Neuronal stem cell (in vitro differentiated cells): ENCODE measurements around the gene CACNA2D4.

ENCODE experiments used
- DNase-seq: peaks from one replicate; pipeline ENCODE4 v3.0.0-alpha.2; 2013; ENCODE audit warnings: low spot score
- H2AFZ ChIP-seq: one replicate; pipeline ENCODE4 v1.6.1; 2013; ENCODE audit warnings: mild to moderate bottlenecking, low read length, inconsistent platforms
- H2AK5ac ChIP-seq: 2 replicates; pipeline ENCODE4 v1.6.1; 2013; ENCODE audit warnings: low read depth, mild to moderate bottlenecking, inconsistent platforms, low read length, moderate library complexity, mixed read lengths
- H2BK120ac ChIP-seq: 2 replicates; pipeline ENCODE4 v1.6.1; 2013; ENCODE audit warnings: low read depth, mild to moderate bottlenecking, inconsistent platforms, low read length, moderate library complexity, mixed read lengths
- H2BK12ac ChIP-seq: one replicate; pipeline ENCODE4 v1.6.1; 2013; ENCODE audit warnings: low read length, inconsistent platforms
- H2BK15ac ChIP-seq: 2 replicates; pipeline ENCODE4 v1.6.1; 2013; ENCODE audit warnings: mild to moderate bottlenecking, low read length, inconsistent platforms, mixed read lengths
- H2BK5ac ChIP-seq: one replicate; pipeline ENCODE4 v1.6.1; 2013; ENCODE audit warnings: inconsistent platforms, mild to moderate bottlenecking, low read length, moderate library complexity
- H3K14ac ChIP-seq: one replicate; pipeline ENCODE4 v1.6.1; 2013; ENCODE audit warnings: low read length, inconsistent platforms
- H3K18ac ChIP-seq: 2 replicates; pipeline ENCODE4 v1.6.1; 2013; ENCODE audit warnings: low read length, inconsistent platforms
- H3K23ac ChIP-seq: 2 replicates; pipeline ENCODE4 v1.6.1; 2013; ENCODE audit warnings: low read depth, mild to moderate bottlenecking, mixed read lengths, low read length, inconsistent platforms; ENCODE audit not compliant: poor library complexity
- H3K27ac ChIP-seq: replicated peaks from 3 replicates; pipeline ENCODE4 v1.5.1; 2013; ENCODE audit warnings: low read length, inconsistent platforms
- H3K27me3 ChIP-seq, 3 experiments: 2 replicates each; pipeline ENCODE4 v1.6.1; 2013; ENCODE audit warnings: low read length in 3 of 3, mild to moderate bottlenecking in 2 of 3, inconsistent platforms in 1 of 3, low read depth in 1 of 3, mixed read lengths in 1 of 3, moderate library complexity in 1 of 3; ENCODE audit not compliant: control insufficient read depth in 3 of 3, insufficient read depth in 3 of 3
- H3K36me3 ChIP-seq, 2 donors: replicated peaks in 1 of 2; 2 replicates each; pipeline ENCODE4 v1.6.1; 2013; ENCODE audit warnings: low read length in 2 of 2; ENCODE audit not compliant: control insufficient read depth in 2 of 2, insufficient read depth in 2 of 2
- H3K4ac ChIP-seq: 2 replicates; pipeline ENCODE4 v1.6.1; 2013; ENCODE audit warnings: inconsistent platforms, mild to moderate bottlenecking, low read length, moderate library complexity
- H3K4me1 ChIP-seq, 2 donors: 1 replicate in 1 of 2; 2 replicates in 1 of 2; pipeline ENCODE4 v1.6.1; 2013; ENCODE audit warnings: low read length in 2 of 2, low read depth in 1 of 2; ENCODE audit not compliant: control insufficient read depth in 2 of 2, insufficient read depth in 1 of 2
- H3K4me2 ChIP-seq: one replicate; pipeline ENCODE4 v1.6.1; 2013; ENCODE audit warnings: mild to moderate bottlenecking, low read length, inconsistent platforms; ENCODE audit not compliant: insufficient read depth, poor library complexity, severe bottlenecking
- H3K4me3 ChIP-seq, 2 donors: 2 replicates each; pipeline ENCODE4 v1.5.1; 2013; ENCODE audit warnings: low read length in 2 of 2, mild to moderate bottlenecking in 2 of 2, inconsistent platforms in 1 of 2, moderate library complexity in 1 of 2
- H3K79me1 ChIP-seq: one replicate; pipeline ENCODE4 v1.6.1; 2013; ENCODE audit warnings: low read depth, mild to moderate bottlenecking, inconsistent platforms, low read length, moderate library complexity
- H3K9ac ChIP-seq: one replicate; pipeline ENCODE4 v1.6.1; 2013; ENCODE audit warnings: mild to moderate bottlenecking, low read depth, low read length, inconsistent platforms; ENCODE audit not compliant: poor library complexity
- H3K9me3 ChIP-seq, 2 donors: replicated peaks in 1 of 2; 2 replicates each; pipeline versions ENCODE3 to v1.6.1; 2013; ENCODE audit warnings: low read length in 2 of 2, mild to moderate bottlenecking in 2 of 2, inconsistent platforms in 1 of 2, low read depth in 1 of 2, mixed read lengths in 1 of 2, moderate library complexity in 1 of 2; ENCODE audit not compliant: control insufficient read depth in 2 of 2, insufficient read depth in 1 of 2
- H4K8ac ChIP-seq: one replicate; pipeline ENCODE4 v1.6.1; 2013; ENCODE audit warnings: low read depth, mild to moderate bottlenecking, inconsistent platforms, low read length, moderate library complexity
- H4K91ac ChIP-seq: one replicate; pipeline ENCODE4 v1.6.1; 2013; ENCODE audit warnings: low read length, low read depth, mild to moderate bottlenecking, inconsistent platforms; ENCODE audit not compliant: poor library complexity
- WGBS, 2 donors: extraction: QIAGEN DNeasy Blood & Tissue Kit; methylation state at CpG; one replicate each; pipeline ENCODE4 v1.1.7; 2013; ENCODE audit warnings: missing lambda C conversion rate in 2 of 2, mixed read lengths in 1 of 2; ENCODE audit not compliant: insufficient read length in 2 of 2, insufficient replicate concordance in 1 of 2; ENCODE audit errors: extremely low coverage in 2 of 2; 5-methylcytosine and 5-hydroxymethylcytosine counted together

CACNA2D4 gene

DNA sequence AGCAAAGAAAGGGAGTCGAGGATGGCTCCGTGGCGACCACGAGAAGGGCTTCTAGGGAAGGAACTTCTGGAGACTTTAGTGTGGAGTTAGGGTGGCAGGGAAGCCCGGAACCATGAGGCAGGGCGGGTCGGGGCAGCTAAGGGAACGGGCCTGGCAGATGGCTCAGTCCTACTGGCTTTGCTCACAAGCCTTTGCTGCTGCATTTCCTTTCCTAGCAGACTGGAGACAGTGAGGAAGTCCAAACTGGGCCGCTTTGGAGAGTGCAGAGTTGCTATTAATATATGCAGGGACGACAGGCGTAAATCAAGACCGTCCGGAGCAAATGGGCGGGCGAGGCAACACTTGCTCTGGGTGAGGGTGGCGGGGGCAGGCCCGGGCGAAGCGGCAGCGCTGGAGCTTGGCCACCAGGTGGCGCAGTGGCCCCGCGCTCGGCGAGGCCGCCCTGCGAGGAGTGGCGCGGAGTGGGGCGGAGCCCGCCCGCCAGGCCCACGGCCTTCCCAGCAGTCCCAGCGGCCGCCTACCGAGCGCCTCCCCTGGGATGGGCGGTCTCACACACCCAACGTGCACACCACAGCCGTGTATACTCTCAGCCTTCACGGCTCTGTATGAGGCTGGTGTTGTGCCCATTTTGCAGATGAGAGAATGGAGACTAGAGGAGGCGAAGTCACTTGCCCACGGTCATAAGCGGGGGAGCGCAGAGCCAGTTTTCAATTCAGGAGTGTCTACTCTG lies 122.5 kb downstream of the CACNA2D4 start:
- Histone ChIP-seq H3K23ac (peak overlapping the region; percentile 37), H3K4ac (no peak overlapping the region), H3K9ac (peak overlapping the region; percentile 10), H3K27me3 (peaks cover 0 to 12% (median 2%) of the 10 kb centered on the region in 3 experiments), H3K36me3 (no peaks in the 10 kb centered on the region), H4K8ac (no peak overlapping the region), H3K9me3 (no peaks in the 10 kb centered on the region), H3K14ac (peak overlapping the region; percentile 90), H3K79me1 (no peaks in the 10 kb centered on the region), H3K27ac (no peak overlapping the region), H3K4me2 (peak overlapping the region; percentile 67), H3K4me3 (peak overlapping the region in 1 of 2 donors; percentile 44), H2BK15ac (peak overlapping the region; percentile 25), H3K18ac (peak overlapping the region; percentile 94), H3K4me1 (peaks cover 5% of the 10 kb centered on the region in 2 donors), H2BK120ac (peak overlapping the region; percentile 6), H2AK5ac (peak overlapping the region; percentile 85), H2AFZ (peak overlapping the region; percentile 91), H4K91ac (no peak overlapping the region), H2BK5ac (no peak overlapping the region), H2BK12ac (no peak overlapping the region)
- peak; percentile 73 for DNase-seq
- no CpG with 5 or more reads among the region's 45 CpGs for WGBS, 2 donors

DNA sequence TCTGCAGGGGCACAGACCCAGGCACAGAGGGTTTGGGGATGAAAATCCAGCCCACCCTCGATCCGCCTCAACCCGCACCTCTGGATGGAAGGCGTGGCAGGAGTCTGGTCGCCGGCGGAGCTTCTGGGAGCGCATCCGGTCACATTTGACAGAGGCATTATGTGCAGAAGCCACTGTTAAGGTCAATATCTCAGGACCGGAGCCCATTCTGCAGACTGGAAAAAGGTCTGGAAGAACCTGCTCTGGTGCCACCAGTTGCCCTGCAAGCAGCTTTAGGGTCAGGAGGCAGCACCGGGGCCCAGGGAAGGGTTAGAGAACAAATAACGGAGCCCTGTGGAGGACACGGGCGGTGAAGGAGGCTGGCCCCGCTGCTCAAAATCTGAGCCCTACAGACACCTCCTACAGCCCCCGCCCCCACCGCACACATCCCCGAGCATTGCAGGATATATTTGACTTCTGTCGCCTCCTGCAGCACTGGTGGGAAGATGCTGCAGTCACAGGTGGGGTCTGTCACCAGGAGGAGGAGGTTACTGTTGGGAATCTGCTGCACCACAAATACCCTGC lies 123.1 kb downstream of the CACNA2D4 start:
- Histone ChIP-seq H3K14ac (no peak overlapping the region), H3K36me3 (no peaks in the 10 kb centered on the region), H4K91ac (no peak overlapping the region), H3K4ac (no peak overlapping the region), H3K27ac (no peak overlapping the region), H2BK15ac (no peak overlapping the region), H2AFZ (peak overlapping the region; percentile 91), H3K9ac (no peak overlapping the region), H3K4me1 (peaks cover 5% of the 10 kb centered on the region in 2 donors), H2BK120ac (no peak overlapping the region), H2BK5ac (no peak overlapping the region), H3K18ac (no peak overlapping the region), H2AK5ac (no peak overlapping the region), H3K4me3 (no peak overlapping the region), H3K4me2 (no peak overlapping the region), H3K27me3 (peaks cover 0 to 12% (median 2%) of the 10 kb centered on the region in 3 experiments), H3K9me3 (no peaks in the 10 kb centered on the region), H3K23ac (no peak overlapping the region), H2BK12ac (no peak overlapping the region), H4K8ac (no peak overlapping the region), H3K79me1 (no peaks in the 10 kb centered on the region)
- no peak for DNase-seq
- no CpG with 5 or more reads among the region's 19 CpGs for WGBS, 2 donors

DNA sequence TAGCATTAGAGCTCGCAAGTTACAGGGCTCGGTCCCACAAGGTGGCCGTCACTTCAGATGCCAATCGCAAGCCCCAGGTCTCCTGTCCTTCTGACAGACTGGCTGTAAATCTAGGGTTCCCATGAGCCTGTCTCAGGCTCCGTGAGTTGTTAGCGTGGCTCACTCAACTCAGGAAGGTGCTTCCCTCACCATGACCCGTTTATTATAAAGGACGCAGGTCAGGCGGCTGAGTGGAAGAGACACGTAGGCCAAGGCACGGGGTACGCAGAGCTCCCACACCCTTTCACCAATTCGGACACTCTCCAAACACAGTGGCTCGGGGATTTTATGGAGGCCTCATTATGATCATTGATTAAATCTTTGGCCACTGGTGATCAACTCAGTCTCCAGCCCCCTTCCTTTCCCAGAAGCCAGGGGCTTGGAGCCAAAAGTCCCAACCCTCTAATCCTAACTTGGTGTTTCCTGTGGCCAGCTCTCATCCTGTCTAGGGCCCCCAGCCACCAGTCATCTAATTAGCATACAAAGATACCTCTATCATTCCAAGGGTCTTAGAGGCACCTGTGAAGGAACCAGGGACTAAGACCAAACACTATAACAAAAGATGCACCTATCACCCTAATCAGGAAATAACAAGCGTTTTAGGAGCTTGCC lies 123.9 kb downstream of the CACNA2D4 start:
- no peak overlapping the region for H3K23ac ChIP-seq

More for the DNA sequence above, 123.9 kb downstream of the CACNA2D4 start:
- Histone ChIP-seq H2BK120ac (no peak overlapping the region), H3K4me1 (peaks cover 5% of the 10 kb centered on the region in 2 donors), H2BK15ac (no peak overlapping the region), H3K4ac (no peak overlapping the region), H3K18ac (no peak overlapping the region), H3K9me3 (no peaks in the 10 kb centered on the region), H3K14ac (no peak overlapping the region), H3K9ac (no peak overlapping the region), H4K91ac (no peak overlapping the region), H3K4me3 (no peak overlapping the region), H2BK5ac (no peak overlapping the region), H3K27ac (no peak overlapping the region), H3K79me1 (no peaks in the 10 kb centered on the region), H2AK5ac (no peak overlapping the region), H2BK12ac (no peak overlapping the region), H4K8ac (no peak overlapping the region), H2AFZ (no peak overlapping the region), H3K27me3 (peaks cover 0 to 12% (median 2%) of the 10 kb centered on the region in 3 experiments), H3K36me3 (no peaks in the 10 kb centered on the region), H3K4me2 (no peak overlapping the region)
- DNase-seq = no peak
- WGBS, 2 donors = no CpG with 5 or more reads among the region's 15 CpGs
